Measurements from ENCODE around the gene CACNA2D3.

CACNA2D3 gene

GRCh38 chr3:54578417-54578816, 456.1 kb downstream of the CACNA2D3 start:
- TF ChIP-seq REST (IDR thresholded peaks at IDR 0.05; ENCODE audit: insufficient read depth in 1 of 2, low read depth in 2 of 2, low read length in 2 of 2) (no peak), POLR2AphosphoS5 (IDR thresholded peaks at IDR 0.05; ENCODE audit: low read depth, low read length) (no peak), TAF1 (IDR thresholded peaks at IDR 0.05; ENCODE audit: borderline replicate concordance, insufficient read depth, low read length) (no peak), SIN3A (IDR thresholded peaks at IDR 0.05; ENCODE audit: borderline replicate concordance, insufficient read depth, low read length) (no peak), FOXP2 (optimal IDR thresholded peaks at IDR 0.05; ENCODE audit: borderline replicate concordance, extremely low read depth, extremely low read length, insufficient read depth) (no peak)

- no peak for TF ChIP-seq REST (IDR thresholded peaks at IDR 0.05; ENCODE audit: insufficient read depth in 1 of 2, low read depth in 2 of 2, low read length in 2 of 2)
- TF ChIP-seq FOXP2 (optimal IDR thresholded peaks at IDR 0.05; ENCODE audit: borderline replicate concordance, extremely low read depth, extremely low read length, insufficient read depth): no peak
- TF ChIP-seq TAF1 (IDR thresholded peaks at IDR 0.05; ENCODE audit: borderline replicate concordance, insufficient read depth, low read length): no peak
- TF ChIP-seq POLR2AphosphoS5 (IDR thresholded peaks at IDR 0.05; ENCODE audit: low read depth, low read length): no peak
- TF ChIP-seq SIN3A (IDR thresholded peaks at IDR 0.05; ENCODE audit: borderline replicate concordance, insufficient read depth, low read length): no peak
Measured at GRCh38 chr3:54580453-54580852, 458.1 kb downstream of the CACNA2D3 start.

GRCh38 chr3:54582424-54582823, 460.1 kb downstream of the CACNA2D3 start:
- TF ChIP-seq SIN3A (IDR thresholded peaks at IDR 0.05; ENCODE audit: borderline replicate concordance, insufficient read depth, low read length) (no peak), TAF1 (IDR thresholded peaks at IDR 0.05; ENCODE audit: borderline replicate concordance, insufficient read depth, low read length) (no peak), FOXP2 (optimal IDR thresholded peaks at IDR 0.05; ENCODE audit: borderline replicate concordance, extremely low read depth, extremely low read length, insufficient read depth) (no peak), POLR2AphosphoS5 (IDR thresholded peaks at IDR 0.05; ENCODE audit: low read depth, low read length) (no peak), REST (IDR thresholded peaks at IDR 0.05; ENCODE audit: insufficient read depth in 1 of 2, low read depth in 2 of 2, low read length in 2 of 2) (no peak)

- no peak for TF ChIP-seq POLR2AphosphoS5 (IDR thresholded peaks at IDR 0.05; ENCODE audit: low read depth, low read length)
- no peak for TF ChIP-seq FOXP2 (optimal IDR thresholded peaks at IDR 0.05; ENCODE audit: borderline replicate concordance, extremely low read depth, extremely low read length, insufficient read depth)
- no peak for TF ChIP-seq TAF1 (IDR thresholded peaks at IDR 0.05; ENCODE audit: borderline replicate concordance, insufficient read depth, low read length)
Measured at GRCh38 chr3:54591157-54591556, 468.8 kb downstream of the CACNA2D3 start.

- TF ChIP-seq POLR2AphosphoS5 (IDR thresholded peaks at IDR 0.05; ENCODE audit: low read depth, low read length) (no peak), SIN3A (IDR thresholded peaks at IDR 0.05; ENCODE audit: borderline replicate concordance, insufficient read depth, low read length) (no peak), TAF1 (IDR thresholded peaks at IDR 0.05; ENCODE audit: borderline replicate concordance, insufficient read depth, low read length) (no peak), FOXP2 (optimal IDR thresholded peaks at IDR 0.05; ENCODE audit: borderline replicate concordance, extremely low read depth, extremely low read length, insufficient read depth) (no peak), REST (IDR thresholded peaks at IDR 0.05; ENCODE audit: insufficient read depth in 1 of 2, low read depth in 2 of 2, low read length in 2 of 2) (no peak)
Measured at GRCh38 chr3:54593653-54594052, 471.3 kb downstream of the CACNA2D3 start.
